Activated CD4-positive, alpha-beta T cell treated with anti-CD3 and anti-CD28 coated beads, Interleukin-2, Interleukin-6, amounts not matched to agents 100 ng/mL and 50 ng/mL, durations not matched to agents 16 hours and 8 hours (primary cell): ENCODE results near the gene ZP4.
"Not testable (repeated sequence)": the region's sequence is repeated elsewhere in the genome, so short reads cannot be mapped to it uniquely, and the experiment has no call there.

Experiments
- DNase-seq: peaks from one replicate; pipeline ENCODE4 v3.0.0-alpha.2; 2020

Gene ZP4

GRCh38 chr1:237875291-237875690, 15.4 kb downstream of the ZP4 start:
- no peak for DNase-seq

- DNase-seq, result no peak
Measured at GRCh38 chr1:237873487-237874211, 17.1 kb downstream of the ZP4 start.

- no peak for DNase-seq
Measured at GRCh38 chr1:237868817-237869600, 21.7 kb downstream of the ZP4 start.

- DNase-seq, result no peak
Measured at GRCh38 chr1:237867380-237867888, 23.3 kb downstream of the ZP4 start.

- peak; percentile 47 for DNase-seq
Measured at GRCh38 chr1:237864338-237865244, 26.1 kb downstream of the ZP4 start.

- no peak for DNase-seq
Measured at GRCh38 chr1:237863234-237863633, 27.5 kb downstream of the ZP4 start.

- DNase-seq, result no peak
Measured at GRCh38 chr1:237861944-237862343, 28.8 kb downstream of the ZP4 start.

- no peak for DNase-seq
Measured at GRCh38 chr1:237858992-237859391, 31.7 kb downstream of the ZP4 start.

- DNase-seq, result no peak
Measured at GRCh38 chr1:237857455-237857854, 33.3 kb downstream of the ZP4 start.

- DNase-seq, result no peak
Measured at GRCh38 chr1:237852342-237852741, 38.4 kb downstream of the ZP4 start.

GRCh38 chr1:237851210-237851845, 39.4 kb downstream of the ZP4 start:
- peak; percentile 24 for DNase-seq

GRCh38 chr1:237843516-237843915, 47.2 kb downstream of the ZP4 start:
- DNase-seq, result not testable (repeated sequence)

- no peak for DNase-seq
Measured at GRCh38 chr1:237841485-237841884, 49.2 kb downstream of the ZP4 start.

- DNase-seq, result no peak
Measured at GRCh38 chr1:237838904-237839534, 51.7 kb downstream of the ZP4 start.

- no peak for DNase-seq
Measured at GRCh38 chr1:237838320-237838719, 52.4 kb downstream of the ZP4 start.

- DNase-seq, result no peak
Measured at GRCh38 chr1:237834461-237834860, 56.3 kb downstream of the ZP4 start.

- DNase-seq, result no peak
Measured at GRCh38 chr1:237834048-237834447, 56.7 kb downstream of the ZP4 start.

GRCh38 chr1:237832858-237833257, 57.9 kb downstream of the ZP4 start:
- no peak for DNase-seq
